Measurements from ENCODE around the gene LRRC59.
A peak's percentile ranks its signal among the peaks of the same experiment; 100 is the strongest.
"Not testable (repeated sequence)": the region's sequence is repeated elsewhere in the genome, so short reads cannot be mapped to it uniquely, and the experiment has no call there.

The LRRC59 gene

GRCh38 chr17:50414808-50415207, 17.5 kb upstream of the LRRC59 start:
- H3K4me1 Mint-ChIP-seq = peaks cover 2% of the 10 kb centered on the region
- no peak overlapping the region for H3K27ac Mint-ChIP-seq
- H3K27me3 Mint-ChIP-seq = peaks cover 3% of the 10 kb centered on the region
- H3K4me3 Mint-ChIP-seq = no peak overlapping the region
- peaks cover 6% of the 10 kb centered on the region for H3K36me3 Mint-ChIP-seq
- DNase-seq (ENCODE audit: low spot score in 2 of 2) = no peak
- no peak for ATAC-seq (ENCODE audit: low read depth)
- peaks cover 11% of the 10 kb centered on the region for H3K9me3 Mint-ChIP-seq

GRCh38 chr17:50412188-50412732, 14.9 kb upstream of the LRRC59 start:
- Mint-ChIP-seq H3K4me1 (no peaks in the 10 kb centered on the region), H3K27me3 (peaks cover 3% of the 10 kb centered on the region), H3K27ac (no peak overlapping the region), H3K36me3 (no peaks in the 10 kb centered on the region), H3K9me3 (peaks cover 2% of the 10 kb centered on the region), H3K4me3 (no peak overlapping the region)
- no peak for DNase-seq (ENCODE audit: low spot score in 2 of 2)
- ATAC-seq (ENCODE audit: low read depth) = no peak

- Mint-ChIP-seq H3K27ac (no peak overlapping the region), H3K4me3 (no peak overlapping the region), H3K9me3 (peaks cover 2% of the 10 kb centered on the region), H3K4me1 (no peaks in the 10 kb centered on the region), H3K36me3 (no peaks in the 10 kb centered on the region), H3K27me3 (peaks cover 15% of the 10 kb centered on the region)
- ATAC-seq (ENCODE audit: low read depth) (no peak), DNase-seq (ENCODE audit: low spot score in 2 of 2) (no peak)
These were observed 10.6 kb upstream of the LRRC59 start for GRCh38 chr17:50407921-50408320.

GRCh38 chr17:50406578-50406977, 9.3 kb upstream of the LRRC59 start:
- H3K9me3 Mint-ChIP-seq = no peaks in the 10 kb centered on the region
- H3K36me3 Mint-ChIP-seq = no peaks in the 10 kb centered on the region
- H3K4me1 Mint-ChIP-seq = no peaks in the 10 kb centered on the region
- no peak for ATAC-seq (ENCODE audit: low read depth)
- no peak for DNase-seq (ENCODE audit: low spot score in 2 of 2)
- H3K4me3 Mint-ChIP-seq = no peak overlapping the region
- H3K27ac Mint-ChIP-seq = no peak overlapping the region
- peaks cover 13% of the 10 kb centered on the region for H3K27me3 Mint-ChIP-seq

GRCh38 chr17:50405351-50405750, 8.0 kb upstream of the LRRC59 start:
- H3K27me3 Mint-ChIP-seq = peaks cover 12% of the 10 kb centered on the region
- not testable (repeated sequence) for H3K4me1 Mint-ChIP-seq; H3K27ac Mint-ChIP-seq; H3K9me3 Mint-ChIP-seq; ATAC-seq (ENCODE audit: low read depth); DNase-seq (ENCODE audit: low spot score in 2 of 2); H3K36me3 Mint-ChIP-seq; H3K4me3 Mint-ChIP-seq

- not testable (repeated sequence) for H3K9me3 Mint-ChIP-seq; ATAC-seq (ENCODE audit: low read depth); H3K27me3 Mint-ChIP-seq; DNase-seq (ENCODE audit: low spot score in 2 of 2); H3K36me3 Mint-ChIP-seq; H3K4me3 Mint-ChIP-seq; H3K27ac Mint-ChIP-seq
- peaks cover 17% of the 10 kb centered on the region for H3K4me1 Mint-ChIP-seq
These were observed 2.3 kb upstream of the LRRC59 start for GRCh38 chr17:50399591-50399990.

- not testable (repeated sequence) for H3K4me3 Mint-ChIP-seq; H3K36me3 Mint-ChIP-seq; DNase-seq (ENCODE audit: low spot score in 2 of 2); H3K27me3 Mint-ChIP-seq; ATAC-seq (ENCODE audit: low read depth); H3K9me3 Mint-ChIP-seq; H3K27ac Mint-ChIP-seq
- H3K4me1 Mint-ChIP-seq = peaks cover 21% of the 10 kb centered on the region
These were observed 1.3 kb upstream of the LRRC59 start for GRCh38 chr17:50398672-50399071.

- no peak for ATAC-seq (ENCODE audit: low read depth)
- DNase-seq (ENCODE audit: low spot score in 2 of 2) = no peak
- H3K4me3 Mint-ChIP-seq = peak overlapping the region; percentile 93
- peaks cover 25% of the 10 kb centered on the region for H3K4me1 Mint-ChIP-seq
- H3K36me3 Mint-ChIP-seq = peaks cover 16% of the 10 kb centered on the region
- peak overlapping the region; percentile 87 for H3K27ac Mint-ChIP-seq
- no peaks in the 10 kb centered on the region for H3K27me3 Mint-ChIP-seq
- no peaks in the 10 kb centered on the region for H3K9me3 Mint-ChIP-seq
These were observed 579 bp upstream of the LRRC59 start for GRCh38 chr17:50397919-50398285.

- H3K27me3 Mint-ChIP-seq = no peaks in the 10 kb centered on the region
- peak overlapping the region; percentile 87 for H3K27ac Mint-ChIP-seq
- H3K9me3 Mint-ChIP-seq = no peaks in the 10 kb centered on the region
- H3K4me1 Mint-ChIP-seq = peaks cover 28% of the 10 kb centered on the region
- peak overlapping the region; percentile 93 for H3K4me3 Mint-ChIP-seq
- H3K36me3 Mint-ChIP-seq = peaks cover 20% of the 10 kb centered on the region
- ATAC-seq (ENCODE audit: low read depth) = no peak
- no peak for DNase-seq (ENCODE audit: low spot score in 2 of 2)
These were observed 837 bp downstream of the LRRC59 start for GRCh38 chr17:50396261-50397110.

- DNase-seq (ENCODE audit: low spot score in 2 of 2) = no peak
- H3K4me1 Mint-ChIP-seq = peaks cover 33% of the 10 kb centered on the region
- H3K9me3 Mint-ChIP-seq = no peaks in the 10 kb centered on the region
These were observed 2.6 kb downstream of the LRRC59 start for GRCh38 chr17:50394711-50395110.

GRCh38 chr17:50393700-50394099, 3.6 kb downstream of the LRRC59 start:
- peaks cover 33% of the 10 kb centered on the region for H3K4me1 Mint-ChIP-seq
- ATAC-seq (ENCODE audit: low read depth) = no peak
- no peaks in the 10 kb centered on the region for H3K9me3 Mint-ChIP-seq
- peaks cover 26% of the 10 kb centered on the region for H3K36me3 Mint-ChIP-seq
- H3K27me3 Mint-ChIP-seq = no peaks in the 10 kb centered on the region
- no peak for DNase-seq (ENCODE audit: low spot score in 2 of 2)
- no peak overlapping the region for H3K4me3 Mint-ChIP-seq
- H3K27ac Mint-ChIP-seq = no peak overlapping the region

More at GRCh38 chr17:50394711-50395110, 2.6 kb downstream of the LRRC59 start:
- peaks cover 24% of the 10 kb centered on the region for H3K36me3 Mint-ChIP-seq
- peak overlapping the region; percentile 27 for H3K4me3 Mint-ChIP-seq
- no peak for ATAC-seq (ENCODE audit: low read depth)
- H3K27me3 Mint-ChIP-seq = no peaks in the 10 kb centered on the region
- H3K27ac Mint-ChIP-seq = peak overlapping the region; percentile 41

- Mint-ChIP-seq H3K4me3 (no peak overlapping the region), H3K36me3 (peaks cover 33% of the 10 kb centered on the region), H3K4me1 (peaks cover 30% of the 10 kb centered on the region)
These were observed 4.7 kb downstream of the LRRC59 start for GRCh38 chr17:50392621-50393020.

GRCh38 chr17:50389534-50389933, 7.8 kb downstream of the LRRC59 start:
- DNase-seq (ENCODE audit: low spot score in 2 of 2) (no peak), ATAC-seq (ENCODE audit: low read depth) (no peak)
- no peak overlapping the region for H3K27ac Mint-ChIP-seq
- peaks cover 51% of the 10 kb centered on the region for H3K36me3 Mint-ChIP-seq
- no peak overlapping the region for H3K4me3 Mint-ChIP-seq
- peaks cover 19% of the 10 kb centered on the region for H3K4me1 Mint-ChIP-seq
- H3K27me3 Mint-ChIP-seq = no peaks in the 10 kb centered on the region
- no peaks in the 10 kb centered on the region for H3K9me3 Mint-ChIP-seq

More at GRCh38 chr17:50392621-50393020, 4.7 kb downstream of the LRRC59 start:
- Mint-ChIP-seq H3K27ac (peak overlapping the region; percentile 43), H3K27me3 (no peaks in the 10 kb centered on the region), H3K9me3 (no peaks in the 10 kb centered on the region)
- ATAC-seq (ENCODE audit: low read depth) = no peak
- no peak for DNase-seq (ENCODE audit: low spot score in 2 of 2)

- Mint-ChIP-seq H3K27ac (no peak overlapping the region), H3K9me3 (no peaks in the 10 kb centered on the region), H3K27me3 (no peaks in the 10 kb centered on the region), H3K4me3 (no peak overlapping the region), H3K4me1 (peaks cover 15% of the 10 kb centered on the region), H3K36me3 (peaks cover 50% of the 10 kb centered on the region)
- ATAC-seq (ENCODE audit: low read depth) (no peak), DNase-seq (ENCODE audit: low spot score in 2 of 2) (no peak)
These were observed 8.6 kb downstream of the LRRC59 start for GRCh38 chr17:50388728-50389127.

GRCh38 chr17:50386510-50386909, 10.8 kb downstream of the LRRC59 start:
- no peak overlapping the region for H3K27ac Mint-ChIP-seq
- peaks cover 44% of the 10 kb centered on the region for H3K36me3 Mint-ChIP-seq
- H3K4me1 Mint-ChIP-seq = peaks cover 8% of the 10 kb centered on the region
- DNase-seq (ENCODE audit: low spot score in 2 of 2) = no peak
- H3K9me3 Mint-ChIP-seq = no peaks in the 10 kb centered on the region
- no peak overlapping the region for H3K4me3 Mint-ChIP-seq
- H3K27me3 Mint-ChIP-seq = no peaks in the 10 kb centered on the region
- no peak for ATAC-seq (ENCODE audit: low read depth)

Data from memory B cell (primary cell).